SK-N-SH (cell line): ENCODE measurements around the gene UBE2G2. TPM values are rescaled to one million over a fixed set of nuclear protein-coding genes. Genes with fewer than 3 reads are reported as not detected.

ENCODE experiments used
- CTCF ChIA-PET: fragments of 300-600, 350-600 bp; formaldehyde crosslinking; extraction: SDS; loops from one replicate; lab custom pipeline; 2021; lab: Yijun Ruan, JAX
- POLR2A ChIA-PET: fragments of 350-600 bp; sonication (Branson Sonifier 250); formaldehyde crosslinking; extraction: SDS; loops from one replicate; lab custom pipeline; 2020; ENCODE audit warnings: antibody characterized with exemption, inconsistent platforms; lab: Yijun Ruan, JAX
- DNase-seq: peaks from one replicate; pipeline ENCODE4 v3.0.0; 2012
- H2AFZ ChIP-seq: fragments of 200-600 bp; sonication (generic); 2 replicates; pipeline ENCODE4 v1.8.1; 2016; ENCODE audit warnings: antibody characterized with exemption, mild to moderate bottlenecking, low read depth
- H3F3A ChIP-seq: fragments of 200-600 bp; sonication (generic); replicated peaks from 2 replicates; pipeline ENCODE3; 2016; ENCODE audit warnings: antibody characterized with exemption, mild to moderate bottlenecking; ENCODE audit not compliant: insufficient read depth
- H3K27ac ChIP-seq, 2 experiments: fragments of 200-500 bp in 1 of 2; fragments of 200-600 bp in 1 of 2; sonication (Bioruptor generic) in 1 of 2; sonication (generic), shearing (Covaris generic) in 1 of 2; 2 replicates each; pipeline versions ENCODE4 v1.5.1 to v1.6.1; 2014 to 2016; ENCODE audit warnings: low read depth in 2 of 2, inconsistent platforms in 1 of 2, low read length in 1 of 2, mild to moderate bottlenecking in 1 of 2, mixed read lengths in 1 of 2
- H3K27me3 ChIP-seq: fragments of 200-600 bp; sonication (generic), shearing (Covaris generic); 2 replicates; pipeline ENCODE4 v1.6.1; 2016; ENCODE audit warnings: mixed run types; ENCODE audit not compliant: insufficient read depth
- H3K36me3 ChIP-seq, 2 experiments: fragments of 200-500 bp in 1 of 2; fragments of 200-600 bp in 1 of 2; sonication (Bioruptor generic) in 1 of 2; sonication (generic) in 1 of 2; replicated peaks in 1 of 2; 2 replicates each; pipeline versions ENCODE3 to v1.5.1; 2014 to 2016; ENCODE audit warnings: low read length in 1 of 2, mild to moderate bottlenecking in 1 of 2; ENCODE audit not compliant: insufficient read depth in 2 of 2, control insufficient read depth in 1 of 2
- H3K4me1 ChIP-seq, 2 experiments: fragments of 200-500 bp in 1 of 2; fragments of 200-600 bp in 1 of 2; sonication (Bioruptor generic) in 1 of 2; sonication (generic), shearing (Covaris generic) in 1 of 2; 2 replicates each; pipeline versions ENCODE4 v1.5.1 to v1.6.1; 2014 to 2016; ENCODE audit warnings: low read depth in 1 of 2, low read length in 1 of 2, mixed run types in 1 of 2; ENCODE audit not compliant: insufficient read depth in 2 of 2, control insufficient read depth in 1 of 2
- H3K4me2 ChIP-seq: fragments of 200-600 bp; sonication (generic), shearing (Covaris generic); 2 replicates; pipeline ENCODE4 v1.6.1; 2017; ENCODE audit warnings: mixed run types
- H3K4me3 ChIP-seq, 2 experiments: fragments of 200-500 bp in 1 of 2; fragments of 200-600 bp in 1 of 2; sonication (Bioruptor generic) in 1 of 2; sonication (generic), shearing (Covaris generic) in 1 of 2; 2 replicates each; pipeline versions ENCODE4 v1.5.1 to v1.8.1; 2014 to 2016; ENCODE audit warnings: low read depth in 2 of 2, inconsistent platforms in 1 of 2, low read length in 1 of 2, mild to moderate bottlenecking in 1 of 2, mixed read lengths in 1 of 2, moderate library complexity in 1 of 2
- H3K79me2 ChIP-seq: fragments of 200-600 bp; sonication (generic); 2 replicates; pipeline ENCODE4 v1.8.1; 2017; ENCODE audit warnings: mild to moderate bottlenecking; ENCODE audit not compliant: insufficient read depth
- H3K9ac ChIP-seq: fragments of 200-600 bp; sonication (generic); 2 replicates; pipeline ENCODE4 v1.6.1; 2017; ENCODE audit warnings: mixed run types
- H3K9me2 ChIP-seq: fragments of 200-600 bp; sonication (generic); 2 replicates; pipeline ENCODE4 v1.6.1; 2017; ENCODE audit warnings: mixed run types
- H3K9me3 ChIP-seq: fragments of 200-600 bp; sonication (generic); 2 replicates; pipeline ENCODE4 v1.6.1; 2017; ENCODE audit warnings: mixed run types, mild to moderate bottlenecking, moderate library complexity
- H4K20me1 ChIP-seq: fragments of 200-600 bp; sonication (generic); 2 replicates; pipeline ENCODE4 v1.6.1; 2017; ENCODE audit warnings: mild to moderate bottlenecking, mixed run types; ENCODE audit not compliant: insufficient read depth
- CHD2 ChIP-seq: fragments of 150-350 bp; IDR thresholded peaks from 2 replicates; pipeline ENCODE4 v1.6.1; 2018; ENCODE audit warnings: low read length; ENCODE audit not compliant: partially characterized antibody
- ELF1 ChIP-seq: IDR thresholded peaks from 2 replicates; pipeline ENCODE4 v1.4.0; 2012
- EP300 ChIP-seq, 2 experiments: IDR thresholded peaks; 2 replicates each; pipeline versions ENCODE4 v1.4.0 to v1.6.1; 2012; ENCODE audit warnings: borderline replicate concordance in 1 of 2, low read depth in 1 of 2, low read length in 1 of 2
- FOSL2 ChIP-seq: IDR thresholded peaks from 2 replicates; pipeline ENCODE4 v1.4.0; 2012; ENCODE audit warnings: low read depth, mild to moderate bottlenecking, moderate library complexity, borderline replicate concordance
- JUND ChIP-seq: IDR thresholded peaks from 2 replicates; pipeline ENCODE4 v1.4.0; 2012
- RXRA ChIP-seq: IDR thresholded peaks from 2 replicates; pipeline ENCODE4 v1.4.0; 2012; ENCODE audit warnings: low read depth, mild to moderate bottlenecking, borderline replicate concordance
- TAF1 ChIP-seq: IDR thresholded peaks from 2 replicates; pipeline ENCODE4 v1.6.1; 2012; ENCODE audit warnings: low read depth, mild to moderate bottlenecking, low read length, moderate library complexity, borderline replicate concordance
- TEAD4 ChIP-seq: IDR thresholded peaks from 2 replicates; pipeline ENCODE4 v1.4.0; 2012; ENCODE audit warnings: mild to moderate bottlenecking, borderline replicate concordance; ENCODE audit not compliant: insufficient read depth
- YY1 ChIP-seq: IDR thresholded peaks from 2 replicates; pipeline ENCODE4 v1.4.0; 2012; ENCODE audit warnings: low read depth, mild to moderate bottlenecking
- WGBS: methylation state at CpG from one replicate; pipeline ENCODE4 v1.1.6; 2017; ENCODE audit warnings: low lambda C conversion rate; 5-methylcytosine and 5-hydroxymethylcytosine counted together
- polyA plus RNA-seq, 3 experiments: library from polyadenylated mRNA; depleted of rRNA; stranded (reverse); fragments of >200 nt; gene quantifications; 2 replicates each; pipeline ENCODE4 v1.2.3, GENCODE V29; 2012
- TF ChIP-seq, protein P1 (sequence below): IDR thresholded peaks from 2 replicates; pipeline ENCODE4 v1.4.0; 2012; ENCODE audit warnings: low read depth, borderline replicate concordance

UBE2G2 gene
- polyA plus RNA-seq, 1 of the 3 experiments (the other 2 are of a cell fraction), result 129 TPM

GRCh38 chr21:44751799-44752636, 49.6 kb downstream of the UBE2G2 start:
- Histone ChIP-seq H3K36me3 (no peaks in the 10 kb centered on the region), H3K4me1 (no peaks in the 10 kb centered on the region; a peak in 2 of 4 replicates), H3K27me3 (no peaks in the 10 kb centered on the region; the same call in 1 of the 2 replicates), H3K79me2 (no peaks in the 10 kb centered on the region), H3K9me3 (no peaks in the 10 kb centered on the region), H3K27ac (no peak overlapping the region), H3K4me3 (no peak overlapping the region), H3K9me2 (no peaks in the 10 kb centered on the region), H2AFZ (no peak overlapping the region), H4K20me1 (no peaks in the 10 kb centered on the region), H3K4me2 (no peak overlapping the region), H3K9ac (no peak overlapping the region), H3F3A (no peaks in the 10 kb centered on the region)
- TF ChIP-seq TEAD4 (no peak), ELF1 (no peak), FOSL2 (no peak), YY1 (no peak), JUND (no peak), TAF1 (no peak)
- no peak for DNase-seq
- ChIA-PET CTCF (no interaction called here), POLR2A (no interaction called here)
- WGBS, result 67% methylated on average over 33 of the region's 34 CpGs

- no peak for DNase-seq
- H3K4me2 ChIP-seq, result no peak overlapping the region
- POLR2A ChIA-PET, result no interaction called here
- no peaks in the 10 kb centered on the region; the same call in 1 of the 2 replicates for H3K27me3 ChIP-seq
- no peaks in the 10 kb centered on the region for H3K79me2 ChIP-seq
- TF ChIP-seq, protein P1, sequence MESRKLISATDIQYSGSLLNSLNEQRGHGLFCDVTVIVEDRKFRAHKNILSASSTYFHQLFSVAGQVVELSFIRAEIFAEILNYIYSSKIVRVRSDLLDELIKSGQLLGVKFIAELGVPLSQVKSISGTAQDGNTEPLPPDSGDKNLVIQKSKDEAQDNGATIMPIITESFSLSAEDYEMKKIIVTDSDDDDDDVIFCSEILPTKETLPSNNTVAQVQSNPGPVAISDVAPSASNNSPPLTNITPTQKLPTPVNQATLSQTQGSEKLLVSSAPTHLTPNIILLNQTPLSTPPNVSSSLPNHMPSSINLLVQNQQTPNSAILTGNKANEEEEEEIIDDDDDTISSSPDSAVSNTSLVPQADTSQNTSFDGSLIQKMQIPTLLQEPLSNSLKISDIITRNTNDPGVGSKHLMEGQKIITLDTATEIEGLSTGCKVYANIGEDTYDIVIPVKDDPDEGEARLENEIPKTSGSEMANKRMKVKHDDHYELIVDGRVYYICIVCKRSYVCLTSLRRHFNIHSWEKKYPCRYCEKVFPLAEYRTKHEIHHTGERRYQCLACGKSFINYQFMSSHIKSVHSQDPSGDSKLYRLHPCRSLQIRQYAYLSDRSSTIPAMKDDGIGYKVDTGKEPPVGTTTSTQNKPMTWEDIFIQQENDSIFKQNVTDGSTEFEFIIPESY, result no peak
- TF ChIP-seq EP300 (IDR thresholded peaks at IDR 0.05; ENCODE audit: borderline replicate concordance in 1 of 2, low read depth in 1 of 2, low read length in 1 of 2) (no peak), TEAD4 (no peak), CHD2 (no peak), RXRA (no peak)
- no peaks in the 10 kb centered on the region for H3F3A ChIP-seq
- no peak overlapping the region for H3K27ac ChIP-seq
- CTCF ChIA-PET, result no interaction called here
- no peaks in the 10 kb centered on the region for H4K20me1 ChIP-seq
- no peaks in the 10 kb centered on the region for H3K9me2 ChIP-seq
- WGBS, result 79% methylated on average over 6 of the region's 24 CpGs
- H3K36me3 ChIP-seq, result no peaks in the 10 kb centered on the region
- no peak overlapping the region for H3K9ac ChIP-seq
- H3K4me1 ChIP-seq, result no peaks in the 10 kb centered on the region; a peak in 2 of 4 replicates
- no peak overlapping the region for H2AFZ ChIP-seq
- no peaks in the 10 kb centered on the region for H3K9me3 ChIP-seq
- no peak overlapping the region for H3K4me3 ChIP-seq
These were observed 50.3 kb downstream of the UBE2G2 start for GRCh38 chr21:44751186-44751798.
